GM19395 (cell line): ENCODE measurements around the gene TEKT5.

Experiments used
- ATAC-seq: cut with Tn5 transposase; IDR thresholded peaks from one replicate; pipeline ENCODE4 v1.9.1; 2021; ENCODE audit warnings: mild to moderate bottlenecking, moderate library complexity; ENCODE audit not compliant: unreplicated experiment

TEKT5 gene

DNA sequence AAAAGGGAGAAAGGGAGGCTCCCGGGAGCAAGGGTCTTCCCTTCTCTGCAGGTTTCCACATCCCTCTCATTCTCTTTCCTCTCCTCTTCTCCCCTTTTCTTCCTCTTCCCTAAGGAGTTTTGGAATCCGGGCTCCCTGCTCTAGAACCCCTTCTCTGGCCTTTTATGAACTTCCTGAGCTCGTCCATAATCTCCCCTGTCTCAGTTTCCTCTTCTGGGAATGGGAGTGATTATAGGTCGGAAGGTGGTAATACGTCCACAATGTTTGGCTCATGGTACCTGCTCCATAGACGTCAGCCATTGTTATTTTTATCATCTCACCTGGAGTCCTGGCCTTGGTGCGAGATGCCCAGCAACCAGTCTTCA is 113.9 kb downstream of the TEKT5 start:
- no peak for ATAC-seq

DNA sequence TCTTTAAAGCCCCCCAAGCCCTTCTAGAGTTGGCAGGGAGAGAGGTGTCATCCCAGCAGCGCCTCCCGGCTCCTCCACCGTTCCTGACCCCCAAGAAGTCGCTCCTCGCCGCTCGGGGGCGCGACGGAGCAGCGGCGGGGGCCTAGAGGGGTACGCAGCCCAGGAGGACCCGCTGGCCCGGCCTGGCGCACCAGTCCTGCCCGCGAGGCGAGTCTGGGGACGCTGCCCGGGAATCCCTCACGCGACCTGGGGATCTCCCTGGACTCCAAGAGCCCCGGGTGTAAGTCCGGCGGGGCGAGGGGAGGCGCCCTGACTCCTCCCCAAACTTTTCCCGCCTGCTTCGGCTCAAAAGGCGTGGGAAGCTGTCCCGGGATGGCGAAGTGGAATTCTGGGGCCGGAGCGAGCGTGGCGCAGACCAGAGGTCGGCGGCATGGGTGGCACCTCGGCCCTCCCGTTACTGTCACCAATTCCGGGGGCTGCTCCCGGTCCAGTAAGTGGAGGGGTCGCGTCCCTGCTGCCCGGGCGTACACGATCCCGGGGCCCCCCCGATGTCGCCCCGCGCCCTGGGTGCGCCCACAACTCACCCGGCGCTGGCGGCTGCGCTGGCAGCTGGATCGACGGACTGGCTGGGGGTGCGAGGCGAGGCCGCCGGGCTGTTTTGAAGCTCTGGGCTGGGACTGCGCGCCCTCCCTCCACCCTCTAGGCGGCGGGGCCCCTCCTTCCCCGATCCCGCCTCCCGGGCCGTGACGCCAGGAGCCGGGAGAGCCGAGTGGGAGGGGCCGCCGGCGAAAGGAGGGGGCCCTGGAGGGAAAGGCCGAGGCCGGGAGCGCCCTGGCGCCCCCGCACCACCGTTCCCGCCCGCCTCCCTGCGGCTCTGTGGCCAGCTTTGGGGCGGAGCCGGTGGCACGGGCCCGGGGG is 114.5 kb downstream of the TEKT5 start, which contains the start of gene EMP2:
TSS of gene EMP2 (minus strand) at position 634 of the 918 bp plus-strand sequence. CDS start 32,981 bp downstream, outside the sequence.
- ATAC-seq: no peak

DNA sequence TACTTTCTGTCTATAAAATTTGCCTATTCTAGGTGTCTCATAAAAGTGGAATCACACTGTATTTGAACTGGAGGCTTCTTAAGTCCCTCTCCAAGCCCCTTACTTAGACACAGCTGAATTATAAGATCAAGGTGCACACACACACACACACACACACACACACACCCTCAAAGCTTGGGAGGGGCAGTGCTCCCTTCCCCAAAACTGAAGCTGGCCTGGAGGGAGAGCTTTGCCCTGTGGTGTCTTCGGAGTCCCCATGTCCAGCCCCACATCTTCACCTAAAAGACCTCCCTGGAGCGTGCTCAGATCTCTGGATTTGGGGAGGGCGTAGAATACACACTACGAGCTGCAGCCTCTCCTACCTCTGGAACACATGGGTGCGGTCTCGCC is 115.2 kb downstream of the TEKT5 start:
- ATAC-seq: no peak

DNA sequence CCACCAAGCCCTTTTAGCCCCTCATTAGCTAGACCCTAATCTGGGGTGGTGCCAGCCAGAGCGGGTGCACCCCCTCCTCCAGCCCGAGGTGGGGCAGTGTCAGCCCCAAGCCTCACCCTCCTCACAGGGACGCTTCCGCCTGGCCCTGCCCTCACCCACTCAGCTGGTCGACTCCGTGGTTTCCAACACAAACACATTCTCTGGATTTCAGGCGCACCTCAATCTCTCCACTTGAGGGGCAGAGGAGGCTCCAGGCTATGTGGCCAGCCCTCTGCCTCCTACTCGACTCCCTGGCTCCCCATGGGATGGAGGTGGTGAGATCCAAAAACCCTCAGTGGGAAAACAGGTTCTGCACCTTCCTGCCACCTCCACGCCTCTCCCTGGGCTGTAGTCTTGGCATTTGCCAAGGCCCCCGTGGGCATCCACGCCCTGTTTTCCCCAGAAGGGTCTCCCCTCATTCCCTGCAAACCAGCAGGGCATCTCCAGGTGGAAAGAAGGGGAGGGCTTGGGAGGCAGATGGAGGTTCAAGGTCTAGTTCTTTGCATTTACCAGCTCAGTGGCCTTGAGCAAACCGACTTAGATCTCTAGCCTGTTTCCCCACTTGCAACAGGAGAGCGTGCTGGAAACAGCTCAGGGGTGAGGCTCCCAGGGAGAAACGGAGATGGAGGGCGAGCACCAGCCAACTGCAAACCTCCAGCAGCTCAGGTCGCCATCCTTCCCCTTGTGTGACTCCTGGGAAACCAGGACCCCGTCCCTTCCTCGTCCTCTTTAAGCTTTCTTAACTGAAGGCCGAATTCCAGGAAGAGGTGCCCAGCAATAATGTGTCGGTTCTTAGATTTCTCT is 116.0 kb downstream of the TEKT5 start:
- ATAC-seq: no peak
